Measurements from ENCODE around the gene SORCS2. TPM values are rescaled to one million over a fixed set of nuclear protein-coding genes. Genes with fewer than 3 reads are reported as not detected.
A peak's percentile ranks its signal among the peaks of the same experiment; 100 is the strongest.

The SORCS2 gene
- polyA plus RNA-seq, 3 donors: 0.46 to 0.55 TPM; not detected in 1

- H3K27ac Mint-ChIP-seq: no peak overlapping the region
- H4K20me1 ChIP-seq (ENCODE audit: insufficient read depth, low read length): no peaks in the 10 kb centered on the region
Measured at GRCh38 chr4:7758476-7758875, 566.1 kb downstream of the SORCS2 start.

GRCh38 chr4:7759216-7759615 is 566.9 kb downstream of the SORCS2 start:
- no peaks in the 10 kb centered on the region for H3K9me3 ChIP-seq (replicated peaks in 1 of 2; ENCODE audit: control insufficient read depth in 1 of 2, insufficient read depth in 1 of 2, low read length in 2 of 2)
- peaks cover 5% of the 10 kb centered on the region for H3K4me1 Mint-ChIP-seq
- H3K4me3 Mint-ChIP-seq: peak overlapping the region in 1 of 2 donors; percentile 26
- H3K36me3 ChIP-seq (replicated peaks in 1 of 2; ENCODE audit: control insufficient read depth in 1 of 2, insufficient read depth in 2 of 2, low read length in 2 of 2): no peaks in the 10 kb centered on the region
- intact Hi-C loops (cut with micrococcal nuclease): no loop called here
- no peak for TF ChIP-seq CTCF (IDR thresholded peaks at IDR 0.05)
- H3K36me3 Mint-ChIP-seq: peaks cover 0 to 4% of the 10 kb centered on the region in 2 donors
- no peaks in the 10 kb centered on the region for H3K4me1 ChIP-seq (ENCODE audit: control insufficient read depth in 1 of 2, insufficient read depth in 2 of 2, low read length in 2 of 2)
- no peak overlapping the region for H3K27ac ChIP-seq (ENCODE audit: low read depth in 1 of 2, low read length in 2 of 2)
- H3K9me3 Mint-ChIP-seq: peaks cover 0 to 4% (median 0%) of the 10 kb centered on the region in 7 donors
- DNase-seq: no peak
- H3K27me3 Mint-ChIP-seq (ENCODE audit: low read depth in 3 of 3): peaks cover 8 to 20% (median 14%) of the 10 kb centered on the region in 3 donors
- H4K20me1 ChIP-seq (ENCODE audit: insufficient read depth, low read length): no peaks in the 10 kb centered on the region
- no peak overlapping the region for H3K4me2 ChIP-seq (replicated peaks; ENCODE audit: extremely low read depth, low read length, poor library complexity, severe bottlenecking)
- no peaks in the 10 kb centered on the region for H3K79me2 ChIP-seq (ENCODE audit: insufficient read depth, low read length)
- peak overlapping the region; percentile 15 for H2AFZ ChIP-seq (ENCODE audit: insufficient read depth, low read depth, low read length, poor library complexity, severe bottlenecking)
- 73% methylated on average over 5 of the region's 12 CpGs for WGBS (ENCODE audit: insufficient coverage)
- no peak overlapping the region for H3K9ac ChIP-seq (ENCODE audit: insufficient read depth, low read length, poor library complexity, severe bottlenecking)
- peak overlapping the region in 1 of 7 donors; percentile 42 for H3K27ac Mint-ChIP-seq
- H3K4me3 ChIP-seq (replicated peaks in 1 of 3; ENCODE audit: low read depth in 2 of 3, low read length in 3 of 3): no peak overlapping the region
- H3K27me3 ChIP-seq (ENCODE audit: control insufficient read depth in 2 of 2, insufficient read depth in 2 of 2, low read length in 2 of 2): no peaks in the 10 kb centered on the region

More at GRCh38 chr4:7758476-7758875, 566.1 kb downstream of the SORCS2 start:
- Mint-ChIP-seq H3K36me3 (peaks cover 0 to 2% of the 10 kb centered on the region in 2 donors), H3K27me3 (ENCODE audit: low read depth in 3 of 3) (peaks cover 8 to 19% (median 16%) of the 10 kb centered on the region in 3 donors), H3K4me1 (peaks cover 5% of the 10 kb centered on the region), H3K4me3 (no peak overlapping the region), H3K9me3 (peaks cover 0 to 1% (median 0%) of the 10 kb centered on the region in 7 donors)
- WGBS (ENCODE audit: insufficient coverage): 64% methylated on average over 5 of the region's 11 CpGs
- Histone ChIP-seq H3K4me1 (ENCODE audit: control insufficient read depth in 1 of 2, insufficient read depth in 2 of 2, low read length in 2 of 2) (no peaks in the 10 kb centered on the region), H3K79me2 (ENCODE audit: insufficient read depth, low read length) (no peaks in the 10 kb centered on the region), H3K27me3 (ENCODE audit: control insufficient read depth in 2 of 2, insufficient read depth in 2 of 2, low read length in 2 of 2) (no peaks in the 10 kb centered on the region), H3K4me3 (replicated peaks in 1 of 3; ENCODE audit: low read depth in 2 of 3, low read length in 3 of 3) (no peak overlapping the region), H3K9me3 (replicated peaks in 1 of 2; ENCODE audit: control insufficient read depth in 1 of 2, insufficient read depth in 1 of 2, low read length in 2 of 2) (no peaks in the 10 kb centered on the region), H3K4me2 (replicated peaks; ENCODE audit: extremely low read depth, low read length, poor library complexity, severe bottlenecking) (no peak overlapping the region), H3K27ac (ENCODE audit: low read depth in 1 of 2, low read length in 2 of 2) (no peak overlapping the region), H3K9ac (ENCODE audit: insufficient read depth, low read length, poor library complexity, severe bottlenecking) (no peak overlapping the region), H2AFZ (ENCODE audit: insufficient read depth, low read depth, low read length, poor library complexity, severe bottlenecking) (no peak overlapping the region), H3K36me3 (replicated peaks in 1 of 2; ENCODE audit: control insufficient read depth in 1 of 2, insufficient read depth in 2 of 2, low read length in 2 of 2) (no peaks in the 10 kb centered on the region)
- no peak for DNase-seq
- TF ChIP-seq CTCF (IDR thresholded peaks at IDR 0.05): no peak
- intact Hi-C loops (cut with micrococcal nuclease): no loop called here

All from CD14-positive monocyte (primary cell).